ENCODE data around the gene CDC42EP3. TPM values are rescaled to one million over a fixed set of nuclear protein-coding genes. Genes with fewer than 3 reads are reported as not detected.

Gene CDC42EP3
- total RNA-seq, 2 donors from 2014 or later: 42.2 to 57.4 TPM

- no peak for TF ChIP-seq CTCF (IDR thresholded peaks at IDR 0.05)
- no peaks in the 10 kb centered on the region for H3K27me3 ChIP-seq (replicated peaks; ENCODE audit: insufficient read depth)
- H3K9me3 ChIP-seq: no peaks in the 10 kb centered on the region
- ATAC-seq (ENCODE audit: insufficient number of reproducible peaks, low FRiP score, low read depth) (no peak), DNase-seq (ENCODE audit: low spot score) (no peak)
- no peak overlapping the region for H3K4me3 ChIP-seq
- H3K4me1 ChIP-seq (ENCODE audit: control insufficient read depth in 1 of 2, low read depth in 2 of 2): peaks cover 0 to 9% of the 10 kb centered on the region in 2 donors
- no peaks in the 10 kb centered on the region for H3K36me3 ChIP-seq
- H3K27ac ChIP-seq: no peak overlapping the region
Measured at GRCh38 chr2:37634914-37635503, 36.4 kb downstream of the CDC42EP3 start.

- no peaks in the 10 kb centered on the region for H3K27me3 ChIP-seq (replicated peaks; ENCODE audit: insufficient read depth)
- no peaks in the 10 kb centered on the region for H3K9me3 ChIP-seq
- no peak overlapping the region for H3K27ac ChIP-seq
- no peak overlapping the region for H3K4me3 ChIP-seq
- no peaks in the 10 kb centered on the region for H3K36me3 ChIP-seq
- no peak for TF ChIP-seq CTCF (IDR thresholded peaks at IDR 0.05)
- no peak for ATAC-seq (ENCODE audit: insufficient number of reproducible peaks, low FRiP score, low read depth)
- peaks cover 0 to 9% of the 10 kb centered on the region in 2 donors for H3K4me1 ChIP-seq (ENCODE audit: control insufficient read depth in 1 of 2, low read depth in 2 of 2)
- no peak for DNase-seq (ENCODE audit: low spot score)
Measured at GRCh38 chr2:37633845-37634244, 37.6 kb downstream of the CDC42EP3 start.

GRCh38 chr2:37633234-37633633 lies 38.2 kb downstream of the CDC42EP3 start:
- Histone ChIP-seq H3K27ac (no peak overlapping the region), H3K9me3 (no peaks in the 10 kb centered on the region), H3K4me1 (ENCODE audit: control insufficient read depth in 1 of 2, low read depth in 2 of 2) (peaks cover 0 to 9% of the 10 kb centered on the region in 2 donors), H3K4me3 (no peak overlapping the region), H3K27me3 (replicated peaks; ENCODE audit: insufficient read depth) (no peaks in the 10 kb centered on the region), H3K36me3 (no peaks in the 10 kb centered on the region)
- DNase-seq (ENCODE audit: low spot score) (no peak), ATAC-seq (ENCODE audit: insufficient number of reproducible peaks, low FRiP score, low read depth) (no peak)
- TF ChIP-seq CTCF (IDR thresholded peaks at IDR 0.05): no peak

- ATAC-seq (ENCODE audit: insufficient number of reproducible peaks, low FRiP score, low read depth) (no peak), DNase-seq (ENCODE audit: low spot score) (no peak)
- Histone ChIP-seq H3K27ac (no peak overlapping the region), H3K4me1 (ENCODE audit: control insufficient read depth in 1 of 2, low read depth in 2 of 2) (peaks cover 0 to 15% of the 10 kb centered on the region in 2 donors), H3K9me3 (no peaks in the 10 kb centered on the region), H3K27me3 (replicated peaks; ENCODE audit: insufficient read depth) (no peaks in the 10 kb centered on the region), H3K36me3 (no peaks in the 10 kb centered on the region), H3K4me3 (no peak overlapping the region)
- no peak for TF ChIP-seq CTCF (IDR thresholded peaks at IDR 0.05)
Measured at GRCh38 chr2:37632310-37632709, 39.1 kb downstream of the CDC42EP3 start.

GRCh38 chr2:37631698-37632097 lies 39.7 kb downstream of the CDC42EP3 start:
- no peak overlapping the region for H3K4me3 ChIP-seq
- no peak for TF ChIP-seq CTCF (IDR thresholded peaks at IDR 0.05)
- H3K4me1 ChIP-seq (ENCODE audit: control insufficient read depth in 1 of 2, low read depth in 2 of 2): peaks cover 0 to 20% of the 10 kb centered on the region in 2 donors
- H3K27ac ChIP-seq: no peak overlapping the region
- no peaks in the 10 kb centered on the region for H3K9me3 ChIP-seq
- H3K36me3 ChIP-seq: no peaks in the 10 kb centered on the region
- no peak for ATAC-seq (ENCODE audit: insufficient number of reproducible peaks, low FRiP score, low read depth)
- DNase-seq (ENCODE audit: low spot score): no peak
- H3K27me3 ChIP-seq (replicated peaks; ENCODE audit: insufficient read depth): no peaks in the 10 kb centered on the region

Data from thoracic aorta (tissue), 2 donors.